Measurements from ENCODE around the gene MBD5.

DNA sequence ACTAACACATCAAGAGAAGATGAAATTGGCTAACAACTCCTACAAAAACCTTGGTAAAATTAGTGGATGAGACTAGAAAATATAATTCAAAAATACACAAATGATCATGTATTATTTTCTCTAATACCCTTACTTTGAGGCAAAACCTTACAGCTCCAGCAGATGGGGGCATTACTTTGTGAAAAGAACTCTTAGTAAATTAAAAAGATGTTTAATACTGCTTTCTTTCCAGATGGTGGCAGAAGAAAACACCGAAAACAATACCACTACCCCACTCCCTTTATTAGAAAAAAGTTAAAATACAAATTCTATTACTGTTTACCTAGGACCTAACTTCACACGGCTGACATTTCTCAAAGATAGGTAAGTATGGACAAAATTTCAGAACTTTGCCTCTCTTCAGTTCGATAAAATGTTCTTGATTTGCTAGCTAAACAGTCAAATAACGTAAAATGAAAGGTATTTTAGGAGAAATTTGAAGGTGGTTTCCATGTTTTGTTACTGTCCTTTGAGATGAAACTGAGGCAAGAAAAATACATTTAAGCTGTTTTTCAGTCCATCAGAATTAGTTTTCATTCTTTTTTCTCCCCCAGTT, 31.0 kb upstream of the MBD5 start:
- TF ChIP-seq CTCF (conservative IDR thresholded peaks at IDR 0.05; ENCODE audit: low read length) (peak; percentile 97), EZH2phosphoT487 (IDR thresholded peaks at IDR 0.05; ENCODE audit: borderline replicate concordance, low read depth, low read length) (no peak)
